ENCODE results near the gene HELT.

- TF ChIP-seq, protein P1, sequence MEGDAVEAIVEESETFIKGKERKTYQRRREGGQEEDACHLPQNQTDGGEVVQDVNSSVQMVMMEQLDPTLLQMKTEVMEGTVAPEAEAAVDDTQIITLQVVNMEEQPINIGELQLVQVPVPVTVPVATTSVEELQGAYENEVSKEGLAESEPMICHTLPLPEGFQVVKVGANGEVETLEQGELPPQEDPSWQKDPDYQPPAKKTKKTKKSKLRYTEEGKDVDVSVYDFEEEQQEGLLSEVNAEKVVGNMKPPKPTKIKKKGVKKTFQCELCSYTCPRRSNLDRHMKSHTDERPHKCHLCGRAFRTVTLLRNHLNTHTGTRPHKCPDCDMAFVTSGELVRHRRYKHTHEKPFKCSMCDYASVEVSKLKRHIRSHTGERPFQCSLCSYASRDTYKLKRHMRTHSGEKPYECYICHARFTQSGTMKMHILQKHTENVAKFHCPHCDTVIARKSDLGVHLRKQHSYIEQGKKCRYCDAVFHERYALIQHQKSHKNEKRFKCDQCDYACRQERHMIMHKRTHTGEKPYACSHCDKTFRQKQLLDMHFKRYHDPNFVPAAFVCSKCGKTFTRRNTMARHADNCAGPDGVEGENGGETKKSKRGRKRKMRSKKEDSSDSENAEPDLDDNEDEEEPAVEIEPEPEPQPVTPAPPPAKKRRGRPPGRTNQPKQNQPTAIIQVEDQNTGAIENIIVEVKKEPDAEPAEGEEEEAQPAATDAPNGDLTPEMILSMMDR (IDR thresholded peaks at IDR 0.05), result no peak
- no peak for TF ChIP-seq POLR2AphosphoS5 (IDR thresholded peaks at IDR 0.05)
Measured at GRCh38 chr4:184972991-184973390, 45.3 kb upstream of the HELT start.

Measured in esophagus muscularis mucosa (tissue), 3 donors.